Dedifferentiated amniotic fluid mesenchymal stem cell (primary cell): Measurements from ENCODE around the gene RNF213.
"Not testable (repeated sequence)": the region's sequence is repeated elsewhere in the genome, so short reads cannot be mapped to it uniquely, and the experiment has no call there.

Experiments used
- DNase-seq: peaks from one replicate; pipeline ENCODE4 v3.0.0-alpha.2; 2016; ENCODE audit errors: extremely low spot score

Gene RNF213

GRCh38 chr17:80295146-80295545 lies 34.5 kb downstream of the RNF213 start:
- no peak for DNase-seq

- no peak for DNase-seq
Measured at GRCh38 chr17:80295559-80295958, 34.9 kb downstream of the RNF213 start.

- no peak for DNase-seq
Measured at GRCh38 chr17:80296221-80296620, 35.6 kb downstream of the RNF213 start.

- DNase-seq = no peak
Measured at GRCh38 chr17:80297996-80298560, 37.4 kb downstream of the RNF213 start.

GRCh38 chr17:80299350-80300100 lies 38.9 kb downstream of the RNF213 start:
- DNase-seq = not testable (repeated sequence)

- DNase-seq = not testable (repeated sequence)
Measured at GRCh38 chr17:80300756-80301155, 40.1 kb downstream of the RNF213 start.

- DNase-seq = no peak
Measured at GRCh38 chr17:80303824-80304223, 43.2 kb downstream of the RNF213 start.

- DNase-seq = no peak
Measured at GRCh38 chr17:80307994-80308691, 47.5 kb downstream of the RNF213 start.

- DNase-seq = no peak
Measured at GRCh38 chr17:80308692-80309517, 48.3 kb downstream of the RNF213 start.

GRCh38 chr17:80311216-80311827 lies 50.7 kb downstream of the RNF213 start:
- no peak for DNase-seq

- no peak for DNase-seq
Measured at GRCh38 chr17:80312621-80313135, 52.0 kb downstream of the RNF213 start.

- DNase-seq = no peak
Measured at GRCh38 chr17:80313160-80313829, 52.6 kb downstream of the RNF213 start.

- DNase-seq = not testable (repeated sequence)
Measured at GRCh38 chr17:80313946-80314345, 53.3 kb downstream of the RNF213 start.

- no peak for DNase-seq
Measured at GRCh38 chr17:80315517-80316182, 55.0 kb downstream of the RNF213 start.

- no peak for DNase-seq
Measured at GRCh38 chr17:80316431-80316830, 55.8 kb downstream of the RNF213 start.

- DNase-seq = no peak
Measured at GRCh38 chr17:80316927-80317705, 56.5 kb downstream of the RNF213 start.

GRCh38 chr17:80317706-80317980 lies 57.0 kb downstream of the RNF213 start:
- DNase-seq = no peak

- DNase-seq = no peak
Measured at GRCh38 chr17:80318166-80318565, 57.5 kb downstream of the RNF213 start.

GRCh38 chr17:80319262-80319998 lies 58.8 kb downstream of the RNF213 start:
- DNase-seq = no peak
